Measurements from ENCODE around the gene TEX26.
A peak's percentile ranks its signal among the peaks of the same experiment; 100 is the strongest.
"Not testable (repeated sequence)": the region's sequence is repeated elsewhere in the genome, so short reads cannot be mapped to it uniquely, and the experiment has no call there.

The TEX26 gene

GRCh38 chr13:30918662-30919405 is 13.6 kb upstream of the TEX26 start:
- DNase-seq (ENCODE audit: low spot score), result no peak

GRCh38 chr13:30920162-30920909 is 12.1 kb upstream of the TEX26 start:
- no peak for DNase-seq (ENCODE audit: low spot score)

DNA sequence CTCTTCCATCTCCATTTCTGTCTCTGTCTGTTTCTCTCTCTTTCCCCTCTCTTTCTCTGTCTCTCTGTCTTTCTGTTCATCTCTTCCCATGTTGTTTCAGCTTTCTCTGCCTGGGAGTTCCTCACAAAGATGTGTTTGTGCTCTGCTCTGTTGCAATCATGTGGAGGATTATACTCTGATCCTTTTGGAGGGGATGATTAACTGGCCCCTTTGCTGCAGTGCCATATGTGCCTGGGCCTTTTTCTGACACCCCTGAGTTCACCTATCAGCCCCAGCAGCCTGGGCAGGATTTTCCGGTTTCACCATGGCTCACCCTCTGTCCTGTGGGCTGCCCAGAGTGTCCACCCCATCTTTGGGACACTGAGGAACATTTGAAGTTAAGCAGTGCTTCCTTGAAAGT is 9.0 kb upstream of the TEX26 start:
- DNase-seq (ENCODE audit: low spot score), result no peak

- DNase-seq (ENCODE audit: low spot score), result no peak
These were observed 7.7 kb upstream of the TEX26 start for GRCh38 chr13:30924721-30925120.

GRCh38 chr13:30925429-30925828 is 7.0 kb upstream of the TEX26 start:
- DNase-seq (ENCODE audit: low spot score), result no peak

DNA sequence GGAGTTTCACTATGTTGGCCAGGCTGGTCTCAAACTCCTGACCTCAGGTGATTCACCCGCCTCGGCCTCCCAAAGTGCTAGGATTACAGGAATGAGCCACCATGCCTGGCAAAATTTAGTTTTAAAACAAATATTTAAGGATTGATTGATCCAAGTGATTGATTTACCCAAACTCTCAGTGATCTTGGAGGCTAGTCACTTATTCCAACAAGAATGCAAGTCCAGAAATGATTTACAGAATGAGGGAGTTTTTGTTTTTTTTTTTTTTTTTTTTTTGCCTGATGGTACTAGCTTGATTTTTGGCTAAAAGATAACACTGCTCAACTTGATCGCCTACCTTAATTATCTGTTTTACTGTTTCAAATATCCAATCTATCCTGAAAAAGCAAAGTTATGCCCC is 5.7 kb upstream of the TEX26 start:
- no peak for DNase-seq (ENCODE audit: low spot score)

DNA sequence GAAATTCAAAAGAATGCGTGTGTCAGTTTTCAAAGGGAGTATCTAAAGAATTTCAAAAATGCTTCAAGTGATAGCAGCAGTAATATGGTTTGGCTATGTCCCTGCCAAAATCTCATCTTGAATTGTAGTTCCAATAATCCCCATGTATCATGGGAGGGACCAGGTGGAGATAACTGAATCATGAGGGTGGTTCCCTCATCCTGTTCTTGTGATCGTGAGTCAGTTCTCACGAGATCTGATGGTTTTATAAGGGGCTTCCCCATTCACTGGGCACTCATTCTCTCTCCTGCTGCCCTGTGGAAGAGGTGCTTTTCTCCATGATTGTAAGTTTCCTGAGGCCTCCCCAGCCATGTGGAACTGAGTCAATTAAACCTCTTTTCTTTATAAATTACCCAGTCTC is 5.3 kb upstream of the TEX26 start:
- not testable (repeated sequence) for DNase-seq (ENCODE audit: low spot score)

DNA sequence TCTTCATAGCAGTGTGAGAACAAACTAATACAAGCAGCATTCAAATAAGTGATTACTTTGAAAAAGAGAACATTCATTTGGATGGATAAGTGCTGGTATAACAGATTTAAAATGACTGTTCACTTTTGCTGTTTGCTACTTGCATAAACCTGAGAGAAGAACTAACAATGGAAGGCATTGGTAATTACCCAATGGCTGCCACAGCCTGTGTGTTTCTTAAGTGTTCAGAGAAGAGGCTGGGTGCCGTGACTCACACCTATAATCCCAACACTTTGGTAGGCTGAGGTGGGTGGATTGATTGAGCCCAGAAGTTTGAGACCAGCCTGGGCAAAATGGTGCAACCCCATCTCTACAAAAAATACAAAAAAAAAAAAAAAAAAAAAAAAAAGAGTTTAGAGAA is 4.9 kb upstream of the TEX26 start:
- no peak for DNase-seq (ENCODE audit: low spot score)

- no peak for DNase-seq (ENCODE audit: low spot score)
These were observed 3.5 kb upstream of the TEX26 start for GRCh38 chr13:30928978-30929377.

DNA sequence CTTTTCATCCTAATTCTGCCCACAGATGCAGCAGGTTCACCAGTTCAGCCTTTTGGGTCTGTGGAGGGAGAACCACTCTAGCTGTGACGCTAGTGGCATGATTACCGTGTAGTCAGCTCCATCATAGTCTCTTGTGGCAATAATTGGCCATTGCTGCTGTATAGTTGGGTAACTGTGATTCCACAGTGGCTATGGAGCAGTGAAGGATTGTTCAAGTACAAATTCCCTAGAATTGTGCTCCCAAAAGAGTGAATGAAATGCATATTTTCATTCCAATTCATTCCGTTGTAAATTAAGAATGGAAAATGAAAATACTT is 856 bp downstream of the TEX26 start:
- no peak for DNase-seq (ENCODE audit: low spot score)

DNA sequence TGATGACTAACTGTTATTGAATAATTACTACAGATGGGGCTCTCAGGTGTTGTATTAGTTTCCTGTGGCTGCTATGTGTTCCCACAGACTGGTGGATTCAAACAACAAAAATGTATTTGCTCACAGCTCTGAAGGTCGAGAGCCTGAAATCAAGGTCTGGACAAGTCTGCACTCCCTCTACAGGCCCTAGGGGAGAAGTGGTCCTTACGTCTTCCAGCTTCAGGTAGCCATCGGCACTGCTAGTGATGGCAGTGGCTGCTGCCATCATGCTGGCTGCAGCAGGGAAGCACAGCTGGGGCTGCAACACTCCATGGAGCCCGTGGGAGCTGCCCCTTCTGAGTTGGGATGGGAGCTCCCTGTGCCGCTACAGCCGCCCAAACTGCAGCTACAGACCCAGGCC is 1.9 kb downstream of the TEX26 start:
- no peak for DNase-seq (ENCODE audit: low spot score)

- DNase-seq (ENCODE audit: low spot score), result no peak
These were observed 2.3 kb downstream of the TEX26 start for GRCh38 chr13:30934803-30935202.

DNA sequence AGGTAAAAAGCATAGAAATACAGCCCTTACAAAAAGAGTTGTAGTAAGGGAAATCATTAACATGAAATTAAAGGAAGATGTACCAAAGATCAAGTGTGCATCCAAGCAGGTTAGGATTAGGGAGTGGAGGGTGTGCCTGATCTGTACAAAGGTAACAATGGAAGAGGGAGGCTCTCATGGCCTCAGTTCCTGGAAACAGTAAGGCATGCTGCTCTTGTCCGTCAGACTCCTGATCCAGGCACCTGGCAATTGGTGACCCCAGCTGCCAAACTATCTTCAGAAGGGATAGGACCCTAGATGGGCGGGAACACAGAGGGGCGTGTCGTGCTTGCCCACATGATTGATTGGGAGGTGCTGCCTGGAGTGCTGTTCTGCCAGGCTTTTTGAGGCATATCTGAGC is 4.5 kb downstream of the TEX26 start:
- no peak for DNase-seq (ENCODE audit: low spot score)

DNA sequence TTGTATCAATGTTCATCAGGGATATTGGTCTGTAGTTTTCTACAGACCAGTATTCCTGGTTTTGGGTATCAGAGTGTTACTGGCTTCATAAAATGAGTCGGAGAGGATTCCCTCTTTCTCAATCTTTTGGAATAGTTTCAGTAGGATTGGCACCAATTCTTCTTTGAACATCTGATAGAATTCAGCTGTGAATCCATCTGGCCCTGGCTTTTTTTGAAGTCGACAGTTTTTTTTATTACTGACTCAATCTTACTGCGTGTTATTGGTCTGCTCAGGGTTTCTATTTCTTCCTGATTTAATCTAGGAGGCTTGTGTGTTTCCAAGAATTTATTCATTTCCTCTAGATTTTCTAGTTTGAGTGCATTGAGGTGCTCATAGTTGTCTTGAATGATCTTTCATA is 11.4 kb downstream of the TEX26 start:
- no peak for DNase-seq (ENCODE audit: low spot score)

DNA sequence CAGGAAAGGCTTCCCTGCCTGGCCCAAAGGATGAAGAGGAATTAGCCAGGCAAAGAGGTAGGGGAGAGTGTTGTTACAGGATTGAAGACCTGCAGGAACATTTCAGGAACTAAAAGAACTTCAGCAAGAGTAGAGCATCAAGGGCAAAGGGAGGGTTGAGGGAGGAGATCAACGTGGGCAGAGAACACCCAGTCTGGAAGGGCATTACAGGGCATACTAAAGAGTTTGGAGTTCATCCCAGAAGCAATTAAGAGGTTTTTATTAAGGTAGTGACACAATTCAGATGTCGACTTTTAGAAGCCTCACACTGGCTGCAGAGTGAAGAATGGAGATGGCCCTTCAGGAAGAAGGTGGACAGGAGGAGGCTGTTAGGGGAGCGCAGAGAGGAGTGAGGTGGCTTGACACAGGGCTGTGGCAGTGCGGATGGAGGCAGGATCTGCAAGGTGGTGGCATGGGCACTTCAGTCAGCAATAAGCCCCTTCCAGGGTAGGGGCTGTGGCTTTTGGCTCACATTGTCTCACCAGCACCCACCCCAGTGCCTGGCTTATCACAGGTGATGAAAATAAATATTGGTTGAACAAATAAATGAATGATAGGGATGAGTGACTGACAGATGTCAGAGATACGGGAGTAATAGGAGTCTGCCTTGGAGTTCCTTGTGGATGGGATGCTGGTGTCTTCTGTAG is 24.9 kb downstream of the TEX26 start:
- no peak for DNase-seq (ENCODE audit: low spot score)

- no peak for DNase-seq (ENCODE audit: low spot score)
These were observed 27.2 kb downstream of the TEX26 start for GRCh38 chr13:30959678-30960077.

GRCh38 chr13:30963791-30964190 is 31.3 kb downstream of the TEX26 start:
- peak; percentile 48 for DNase-seq (ENCODE audit: low spot score)

DNA sequence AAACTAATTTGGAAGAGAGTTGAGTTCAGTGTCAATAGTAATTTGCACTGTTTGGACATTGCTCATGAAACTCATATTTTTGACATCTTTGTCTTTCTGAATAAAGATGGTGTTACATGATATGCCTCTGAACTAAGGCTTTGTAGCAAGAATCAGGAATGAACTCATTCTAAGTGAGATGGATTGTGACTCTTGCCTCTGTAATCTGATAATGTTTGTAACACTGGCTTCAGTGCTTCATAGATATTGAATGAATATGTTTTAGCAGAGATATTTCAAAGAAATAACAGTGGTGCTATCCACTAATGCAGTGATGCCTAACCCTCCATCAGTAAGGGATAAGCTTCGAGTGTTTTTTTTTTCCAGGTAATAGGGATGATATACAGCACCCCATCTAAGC is 32.9 kb downstream of the TEX26 start:
- no peak for DNase-seq (ENCODE audit: low spot score)

DNA sequence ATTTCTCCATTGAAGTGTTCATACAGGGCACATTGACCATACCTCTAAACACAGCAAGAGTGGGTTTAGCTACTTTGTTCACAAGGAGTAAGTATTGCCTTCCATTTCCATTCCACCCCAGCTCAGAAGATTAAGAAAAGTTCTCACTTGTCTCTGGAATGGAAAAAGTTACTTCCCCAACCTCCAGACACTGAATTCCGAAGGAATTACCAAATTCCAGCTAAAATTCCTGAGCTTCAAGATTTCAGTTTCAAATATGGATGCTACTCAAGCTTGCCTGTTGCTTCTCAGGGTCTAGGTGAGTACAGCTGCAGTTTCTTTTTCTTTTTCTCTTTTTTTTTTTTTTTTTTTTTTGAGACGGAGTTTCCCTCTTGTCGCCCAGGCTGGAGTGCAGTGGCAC is 33.6 kb downstream of the TEX26 start:
- peak; percentile 22 for DNase-seq (ENCODE audit: low spot score)

DNA sequence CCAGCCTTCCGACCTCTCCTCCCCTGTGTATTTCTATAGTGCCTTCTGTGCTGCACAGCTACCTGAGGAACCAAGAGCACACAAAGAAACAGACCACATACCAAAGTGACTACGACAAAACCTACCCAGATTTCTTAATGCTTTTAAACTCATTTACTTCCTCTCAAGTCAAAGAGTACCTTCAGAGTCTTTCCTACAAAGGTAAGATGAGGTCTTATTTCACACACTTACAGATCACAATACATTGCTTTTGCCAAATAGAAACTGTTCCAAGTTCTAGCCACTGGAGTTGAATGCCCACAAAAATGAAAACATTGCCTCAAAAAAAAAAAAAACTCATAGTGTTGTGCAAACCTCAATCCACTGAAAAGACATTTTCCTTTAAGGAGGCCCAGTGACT is 36.4 kb downstream of the TEX26 start:
- peak; percentile 58 for DNase-seq (ENCODE audit: low spot score)

DNA sequence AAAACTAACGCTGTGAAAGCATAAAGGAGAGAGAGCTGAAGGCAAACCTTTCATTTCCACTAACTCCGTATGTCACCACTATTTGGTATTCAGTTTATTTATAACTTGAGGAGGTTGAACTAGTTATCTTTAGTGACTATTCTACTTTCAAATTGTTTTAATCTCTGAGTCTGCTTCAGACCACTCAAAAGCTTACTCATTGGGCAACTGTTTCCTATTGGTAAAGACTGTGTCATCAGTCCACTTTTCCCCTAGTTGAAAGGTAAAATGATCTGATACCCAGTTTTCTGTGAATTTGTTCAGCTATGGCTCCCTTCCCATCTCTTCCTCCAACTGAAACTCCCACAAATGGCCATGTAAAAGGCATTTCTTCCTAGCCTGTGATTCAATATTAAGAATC is 39.1 kb downstream of the TEX26 start:
- no peak for DNase-seq (ENCODE audit: low spot score)

- no peak for DNase-seq (ENCODE audit: low spot score)
These were observed 40.5 kb downstream of the TEX26 start for GRCh38 chr13:30972888-30973377.

DNA sequence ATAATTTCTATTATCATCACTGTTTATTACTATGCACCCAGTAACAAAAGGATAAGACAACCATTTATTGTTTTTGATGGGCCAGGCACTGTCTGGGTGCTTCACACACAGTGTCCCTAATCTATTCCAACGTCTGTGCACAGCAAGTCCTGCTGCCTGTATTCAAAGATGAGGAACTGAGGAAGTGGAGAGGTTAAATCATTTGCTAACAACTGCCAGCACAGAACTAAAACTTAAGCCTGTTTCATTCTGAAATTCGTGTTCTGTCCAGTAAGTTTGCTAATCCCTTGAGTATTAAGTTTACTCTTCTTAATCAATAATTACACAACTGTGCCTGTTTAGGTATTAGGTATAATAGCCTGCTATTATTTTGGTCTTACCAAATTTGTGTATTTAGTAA is 41.9 kb downstream of the TEX26 start:
- no peak for DNase-seq (ENCODE audit: low spot score)
